ENCODE data around the gene TMEM117. TPM values are rescaled to one million over a fixed set of nuclear protein-coding genes. Genes with fewer than 3 reads are reported as not detected.

TMEM117 gene
- total RNA-seq, 1 experiment from 2014 or later = 12.6 TPM

Other genes with a start within 250 kb of the TMEM117 start
- gene PUS7L, start 77.3 kb upstream of the TMEM117 start, total RNA-seq (2014; rRNA removed; shearing (Covaris generic)) = 29.2 and 35.7 TPM in 2 replicates
- 13.5 and 15.7 TPM in 2 replicates for gene IRAK4, start 77.1 kb upstream of the TMEM117 start, total RNA-seq (2014; rRNA removed; shearing (Covaris generic))
- 125 and 147 TPM in 2 replicates for gene TWF1, start 29.8 kb upstream of the TMEM117 start, total RNA-seq (2014; rRNA removed; shearing (Covaris generic))

Data from SJCRH30 (cell line).